ENCODE measurements around the gene TPD52L1. TPM values are rescaled to one million over a fixed set of nuclear protein-coding genes. Genes with fewer than 3 reads are reported as not detected.

TPD52L1 gene
- total and polyA plus RNA-seq, 10 of the 15 experiments (the other 5 are each of a cell fraction or from before 2014, with no cell fraction given): 0.03 to 2.6 (median 0.16) TPM; not detected in 3

DNA sequence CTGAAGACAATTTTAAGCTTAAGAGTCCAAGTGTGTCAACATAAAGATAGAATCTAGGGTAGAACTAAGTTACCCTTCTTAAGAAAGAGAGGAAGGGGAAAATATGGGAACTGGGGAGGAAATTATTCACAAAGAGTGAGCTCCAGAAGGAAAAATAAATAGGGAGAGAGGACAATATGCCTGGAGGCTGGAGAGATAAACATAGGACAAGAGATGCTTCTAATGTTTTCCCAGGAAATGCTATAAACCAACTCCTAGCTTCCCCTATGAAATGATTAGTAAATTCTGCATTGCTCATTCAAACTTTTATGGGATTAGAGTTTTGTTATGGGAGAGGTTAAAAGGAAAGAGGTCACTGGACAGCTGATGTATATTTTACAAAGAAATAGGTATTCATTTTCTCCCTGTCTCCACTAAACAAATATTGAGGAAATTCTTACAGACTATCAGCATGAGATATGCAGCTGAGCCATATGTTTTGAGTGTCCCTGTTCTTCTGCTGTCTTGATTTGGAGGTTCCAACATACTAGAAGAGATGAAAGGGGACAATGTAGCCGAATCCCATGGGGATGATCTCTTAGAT lies 22.0 kb downstream of the TPD52L1 start:
- WGBS (ENCODE audit: insufficient coverage, insufficient replicate concordance, low lambda C conversion rate, missing lambda C conversion rate): 0% methylated on average over 1 of the region's 1 CpG
- no peaks in the 10 kb centered on the region for H3K9me3 ChIP-seq (replicated peaks; ENCODE audit: control insufficient read depth, insufficient read depth, low read length)
- no peak for ATAC-seq
- no peak overlapping the region for H2AFZ ChIP-seq (ENCODE audit: control insufficient read depth, low read depth, low read length)
- SMC1A ChIA-PET (ENCODE audit: uncharacterized antibody, unreplicated experiment): interaction anchor here (0.6 to 1.6 kb wide), 5 partner anchors 11 to 424 kb away, joined by 3 to 4 read pairs (median 3); no protein-coding TSS in a partner anchor
- RAD21 ChIA-PET (ENCODE audit: unreplicated experiment): no interaction called here
- H3K27me3 ChIP-seq (replicated peaks in 1 of 2; ENCODE audit: control insufficient read depth in 2 of 2, insufficient read depth in 2 of 2, low read length in 1 of 2): peaks cover 0 to 1% of the 10 kb centered on the region in 2 experiments; a peak in 2 of 4 replicates
- H3K27ac ChIP-seq (ENCODE audit: control insufficient read depth, insufficient read depth): no peak overlapping the region
- H3K9ac ChIP-seq (ENCODE audit: control insufficient read depth, insufficient read depth, low read length): no peak overlapping the region
- H3K4me1 ChIP-seq (ENCODE audit: control insufficient read depth, insufficient read depth, low read length): no peaks in the 10 kb centered on the region
- H3K36me3 ChIP-seq (ENCODE audit: control insufficient read depth in 2 of 2, insufficient read depth in 2 of 2, low read length in 1 of 2): no peaks in the 10 kb centered on the region
- TF ChIP-seq SIN3A (IDR thresholded peaks at IDR 0.05; ENCODE audit: low read depth, low read length) (no peak), RFX5 (IDR thresholded peaks at IDR 0.05; ENCODE audit: low read depth, low read length) (no peak), IKZF1 (conservative IDR thresholded peaks at IDR 0.05) (no peak), TCF3 (IDR thresholded peaks at IDR 0.05; ENCODE audit: borderline replicate concordance, insufficient read depth, low read depth, low read length) (no peak), EED (IDR thresholded peaks at IDR 0.05; ENCODE audit: low read depth) (no peak), EP300 (IDR thresholded peaks at IDR 0.05; ENCODE audit: borderline replicate concordance in 1 of 2, control insufficient read depth in 1 of 2, low read depth in 2 of 2, low read length in 2 of 2) (no peak), MEF2B (IDR thresholded peaks at IDR 0.05; ENCODE audit: partially characterized antibody, poor library complexity, severe bottlenecking) (no peak), NR2C2 (IDR thresholded peaks at IDR 0.05; ENCODE audit: borderline replicate concordance, control insufficient read depth, insufficient read length, low read depth) (no peak), RAD51 (IDR thresholded peaks at IDR 0.05) (no peak), BMI1 (IDR thresholded peaks at IDR 0.05; ENCODE audit: borderline replicate concordance) (no peak), CHD4 (IDR thresholded peaks at IDR 0.05) (no peak), IRF4 (IDR thresholded peaks at IDR 0.05; ENCODE audit: low read depth, low read length) (no peak)
- TF ChIP-seq, protein P1, sequence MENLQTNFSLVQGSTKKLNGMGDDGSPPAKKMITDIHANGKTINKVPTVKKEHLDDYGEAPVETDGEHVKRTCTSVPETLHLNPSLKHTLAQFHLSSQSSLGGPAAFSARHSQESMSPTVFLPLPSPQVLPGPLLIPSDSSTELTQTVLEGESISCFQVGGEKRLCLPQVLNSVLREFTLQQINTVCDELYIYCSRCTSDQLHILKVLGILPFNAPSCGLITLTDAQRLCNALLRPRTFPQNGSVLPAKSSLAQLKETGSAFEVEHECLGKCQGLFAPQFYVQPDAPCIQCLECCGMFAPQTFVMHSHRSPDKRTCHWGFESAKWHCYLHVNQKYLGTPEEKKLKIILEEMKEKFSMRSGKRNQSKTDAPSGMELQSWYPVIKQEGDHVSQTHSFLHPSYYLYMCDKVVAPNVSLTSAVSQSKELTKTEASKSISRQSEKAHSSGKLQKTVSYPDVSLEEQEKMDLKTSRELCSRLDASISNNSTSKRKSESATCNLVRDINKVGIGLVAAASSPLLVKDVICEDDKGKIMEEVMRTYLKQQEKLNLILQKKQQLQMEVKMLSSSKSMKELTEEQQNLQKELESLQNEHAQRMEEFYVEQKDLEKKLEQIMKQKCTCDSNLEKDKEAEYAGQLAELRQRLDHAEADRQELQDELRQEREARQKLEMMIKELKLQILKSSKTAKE (IDR thresholded peaks at IDR 0.05; ENCODE audit: low read depth, poor library complexity, severe bottlenecking): no peak
- TF ChIP-seq, protein P2, sequence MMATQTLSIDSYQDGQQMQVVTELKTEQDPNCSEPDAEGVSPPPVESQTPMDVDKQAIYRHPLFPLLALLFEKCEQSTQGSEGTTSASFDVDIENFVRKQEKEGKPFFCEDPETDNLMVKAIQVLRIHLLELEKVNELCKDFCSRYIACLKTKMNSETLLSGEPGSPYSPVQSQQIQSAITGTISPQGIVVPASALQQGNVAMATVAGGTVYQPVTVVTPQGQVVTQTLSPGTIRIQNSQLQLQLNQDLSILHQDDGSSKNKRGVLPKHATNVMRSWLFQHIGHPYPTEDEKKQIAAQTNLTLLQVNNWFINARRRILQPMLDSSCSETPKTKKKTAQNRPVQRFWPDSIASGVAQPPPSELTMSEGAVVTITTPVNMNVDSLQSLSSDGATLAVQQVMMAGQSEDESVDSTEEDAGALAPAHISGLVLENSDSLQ (IDR thresholded peaks at IDR 0.05): no peak
- no peak for FAIRE-seq
- no peaks in the 10 kb centered on the region for H4K20me1 ChIP-seq (ENCODE audit: control insufficient read depth, insufficient read depth)
- in situ Hi-C loops (cut with MboI) (no loop called here), intact Hi-C loops (cut with micrococcal nuclease; ENCODE audit: unreplicated experiment) (no loop called here)
- no peak overlapping the region for H3K4me3 ChIP-seq
- POLR2A ChIA-PET: no interaction called here
- no TSS peak for BruUV-seq (replicated peaks)
- DNase-seq (ENCODE audit: low read depth, low spot score): no peak
- CTCF ChIA-PET: interaction anchor here (0.7 to 2.1 kb wide), 6 partner anchors 11 to 21 kb away, joined by 3 to 6 read pairs (median 4); no protein-coding TSS in a partner anchor
- no peaks in the 10 kb centered on the region for H3K79me2 ChIP-seq (ENCODE audit: control insufficient read depth, insufficient read depth, low read length)
- H3K4me2 ChIP-seq (ENCODE audit: control insufficient read depth, insufficient read depth): no peak overlapping the region

All from GM12878 (cell line).